ENCODE measurements around the gene TMEM74B.
A peak's percentile ranks its signal among the peaks of the same experiment; 100 is the strongest.

Gene TMEM74B

GRCh38 chr20:1204576-1204975, 19.8 kb upstream of the TMEM74B start:
- no peak for DNase-seq

DNA sequence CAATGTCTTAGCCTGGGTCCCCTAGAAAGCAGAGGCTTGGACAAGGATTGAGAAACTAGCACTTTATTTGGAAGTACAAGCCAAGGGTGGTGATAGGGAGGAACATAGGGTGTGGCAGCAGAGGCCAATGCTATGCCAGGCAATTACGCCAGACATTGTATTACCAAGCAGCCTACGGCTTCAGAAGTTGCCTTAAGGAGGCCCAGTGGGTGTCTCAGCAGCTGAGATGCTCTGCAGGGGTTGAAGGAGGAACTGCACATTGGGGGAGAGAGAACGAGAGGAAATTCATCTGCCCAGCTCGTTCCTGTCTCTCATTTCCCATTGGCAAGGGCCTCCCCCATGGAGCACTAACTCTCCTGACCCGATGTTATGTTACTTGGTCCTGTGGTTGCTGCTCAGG, 19.3 kb upstream of the TMEM74B start:
- no peak for DNase-seq

DNA sequence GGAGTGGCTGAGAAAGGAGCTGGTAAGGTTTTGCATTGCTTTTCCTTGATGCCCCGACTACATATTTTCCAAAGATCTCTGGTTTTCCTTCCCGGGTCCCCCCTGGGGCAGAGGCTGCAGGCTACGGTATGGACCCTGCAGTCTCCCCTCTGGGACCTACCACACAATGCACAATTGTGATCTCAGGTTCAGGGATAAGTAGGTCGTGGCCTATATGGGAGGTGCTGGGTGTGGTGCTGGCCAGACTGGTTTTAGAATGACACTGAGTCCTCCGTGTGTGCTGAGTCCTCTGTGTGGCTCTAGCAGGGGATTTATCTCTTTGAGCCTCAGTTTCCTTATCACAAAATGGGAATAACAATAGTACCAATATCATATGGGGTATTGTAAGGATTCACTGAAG, 18.8 kb upstream of the TMEM74B start:
- DNase-seq, result no peak

DNA sequence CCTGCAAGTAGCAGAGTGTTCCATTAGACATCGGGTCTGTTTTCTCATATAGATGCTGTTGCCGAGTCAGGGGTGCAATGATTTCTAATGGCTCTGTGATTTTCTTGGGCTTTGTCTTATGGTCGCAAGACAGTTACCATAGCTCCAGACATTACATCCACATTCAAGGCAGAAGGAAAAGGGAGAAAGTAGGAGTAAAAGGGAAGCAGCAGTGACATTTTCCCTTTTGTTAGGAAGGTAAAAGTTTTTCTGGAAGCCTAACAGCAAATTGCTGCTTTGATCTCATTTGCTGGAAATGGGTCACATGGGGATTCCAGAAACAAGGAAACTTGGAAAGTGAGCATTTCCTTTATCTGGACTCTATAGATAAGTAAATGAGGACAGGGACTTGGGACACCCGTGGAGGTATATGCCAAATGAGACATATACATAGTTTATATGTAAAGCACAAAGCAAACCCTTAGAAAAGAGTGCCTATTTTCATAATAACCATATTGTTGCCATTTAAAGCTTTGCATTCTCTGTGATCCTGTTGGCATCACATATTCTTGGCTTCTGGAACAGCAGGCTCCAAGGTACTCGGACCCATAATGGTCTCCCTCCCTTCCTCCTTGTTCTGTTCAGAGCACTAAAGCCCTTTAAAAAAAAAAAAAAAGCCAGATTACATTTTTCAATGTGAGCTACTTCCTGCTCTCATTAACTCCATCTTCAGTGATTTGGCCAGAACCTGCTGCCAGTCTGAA, 18.2 kb upstream of the TMEM74B start, which contains the start of gene C20orf202:
C20orf202 (plus strand) TSS at position 693 of the 743 bp plus-strand sequence. CDS start 132 bp downstream, outside the sequence.
- DNase-seq, result no peak

GRCh38 chr20:1199964-1200363, 15.2 kb upstream of the TMEM74B start:
- DNase-seq, result no peak

- DNase-seq, result no peak
Observed at GRCh38 chr20:1199212-1199873, 14.6 kb upstream of the TMEM74B start.

GRCh38 chr20:1198751-1199150, 14.0 kb upstream of the TMEM74B start:
- DNase-seq, result no peak

GRCh38 chr20:1197801-1198200, 13.0 kb upstream of the TMEM74B start:
- no peak for DNase-seq

DNA sequence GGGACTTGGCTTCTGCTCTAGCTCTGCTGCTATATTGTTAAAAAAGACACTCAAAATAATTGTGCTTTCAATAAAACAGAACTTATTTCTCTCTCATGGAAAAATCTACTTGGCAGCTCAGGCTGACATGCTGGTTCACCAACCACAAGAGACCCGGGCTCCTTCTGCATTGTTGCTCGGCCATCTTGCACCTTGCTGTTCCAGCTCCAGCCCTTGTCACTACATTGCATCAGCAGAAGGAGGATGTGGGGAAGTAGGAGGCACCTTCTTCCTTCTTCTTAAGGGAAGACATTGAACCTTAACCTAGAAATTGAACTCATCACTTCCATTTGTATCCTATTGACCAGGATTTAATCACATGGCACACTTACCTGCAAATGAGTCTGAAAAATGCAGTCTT, 11.9 kb upstream of the TMEM74B start:
- no peak for DNase-seq

GRCh38 chr20:1195226-1195625, 10.4 kb upstream of the TMEM74B start:
- DNase-seq, result no peak

DNA sequence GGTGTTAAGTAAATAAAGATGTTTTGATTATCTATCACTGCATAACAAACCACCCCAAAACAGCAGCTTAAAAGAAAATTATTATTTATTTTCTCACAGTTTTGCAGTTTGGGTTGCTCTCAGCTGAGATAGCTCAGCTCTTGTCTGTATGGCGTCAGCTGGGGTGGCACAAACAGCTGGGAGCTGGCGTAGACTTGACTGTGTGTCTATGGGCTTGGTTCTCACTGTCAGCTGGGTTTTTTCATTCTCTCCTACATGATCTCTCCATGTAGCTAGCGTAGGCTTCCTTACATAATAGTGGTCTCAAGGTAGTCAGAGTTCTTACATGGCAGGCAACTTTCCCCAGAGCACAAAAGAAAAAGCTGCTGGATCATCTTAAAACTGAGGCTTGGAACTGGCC, 6.5 kb upstream of the TMEM74B start:
- no peak for DNase-seq

GRCh38 chr20:1190847-1191246, 6.1 kb upstream of the TMEM74B start:
- no peak for DNase-seq

DNA sequence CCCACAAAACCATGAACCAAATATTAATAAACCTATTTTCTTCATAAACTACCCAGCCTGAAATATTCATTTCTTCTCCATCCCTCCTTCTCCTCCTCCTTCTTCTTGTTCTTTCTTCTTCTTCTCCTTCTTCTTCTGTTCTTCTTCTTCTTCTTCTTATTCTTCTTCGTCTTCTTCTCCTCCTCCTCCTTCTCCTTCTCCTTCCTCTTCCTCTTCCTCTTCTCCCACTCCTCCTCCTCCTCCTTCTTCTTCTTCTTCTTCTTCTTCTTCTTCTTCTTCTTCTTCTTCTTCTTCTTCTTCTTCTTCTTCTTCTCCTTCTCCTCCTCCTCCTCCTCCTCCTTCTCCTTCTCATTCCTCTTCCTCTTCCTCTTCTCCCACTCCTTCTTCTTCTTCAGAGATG, 5.0 kb upstream of the TMEM74B start:
- no peak for DNase-seq

- no peak for DNase-seq
Observed at GRCh38 chr20:1188347-1188746, 3.6 kb upstream of the TMEM74B start.

GRCh38 chr20:1187605-1188171, 2.9 kb upstream of the TMEM74B start:
- DNase-seq, result no peak

GRCh38 chr20:1186367-1186991, 1.7 kb upstream of the TMEM74B start:
- DNase-seq, result no peak

GRCh38 chr20:1185790-1186334, 1.1 kb upstream of the TMEM74B start:
- peak; percentile 71 to 75 for DNase-seq

GRCh38 chr20:1185316-1185741, 548 bp upstream of the TMEM74B start:
- no peak for DNase-seq

DNA sequence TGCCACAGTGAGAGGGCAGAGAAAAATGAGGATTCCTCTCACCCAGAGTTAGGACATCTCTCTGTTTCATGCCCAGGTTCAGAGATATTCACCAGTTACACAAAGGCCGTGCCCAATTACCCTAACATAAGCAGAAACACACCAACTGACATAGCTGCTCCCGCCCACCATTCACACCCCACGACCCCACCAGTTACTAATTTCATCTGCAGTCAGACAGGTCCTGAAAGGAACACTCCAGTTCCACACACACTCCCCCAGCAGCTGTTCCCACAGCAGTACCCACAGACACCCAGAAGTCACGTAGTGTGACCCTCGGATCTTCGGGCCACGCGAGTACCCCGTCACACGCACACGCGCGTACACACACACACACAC, 532 bp downstream of the TMEM74B start:
- DNase-seq, result no peak

- no peak for DNase-seq
Observed at GRCh38 chr20:1183153-1183552, 1.6 kb downstream of the TMEM74B start.

GRCh38 chr20:1182106-1182505, 2.7 kb downstream of the TMEM74B start:
- DNase-seq, result no peak

GRCh38 chr20:1180949-1181348, 3.8 kb downstream of the TMEM74B start:
- DNase-seq, result no peak

GRCh38 chr20:1178623-1179022, 6.2 kb downstream of the TMEM74B start:
- DNase-seq, result no peak
